22Rv1 (cell line): ENCODE results near the gene ZCCHC2.

Experiments
- H3K27ac ChIP-seq: fragments of 450-650 bp; 2 replicates; pipeline ENCODE4 v1.5.1; 2017
- CTCF ChIP-seq: fragments of 450-650 bp; IDR thresholded peaks from 2 replicates; pipeline ENCODE4 v1.5.1; 2017; ENCODE audit warnings: mild to moderate bottlenecking
- ZFX ChIP-seq: fragments of 450-650 bp; IDR thresholded peaks from 2 replicates; pipeline ENCODE4 v1.6.1; 2017; ENCODE audit warnings: antibody characterized with exemption, borderline replicate concordance

ZCCHC2 gene

GRCh38 chr18:62538881-62539280, 16.1 kb downstream of the ZCCHC2 start:
- TF ChIP-seq CTCF (no peak), ZFX (no peak)
- H3K27ac ChIP-seq: no peak overlapping the region

GRCh38 chr18:62539284-62540165, 16.7 kb downstream of the ZCCHC2 start:
- TF ChIP-seq CTCF (no peak), ZFX (no peak)
- no peak overlapping the region for H3K27ac ChIP-seq

GRCh38 chr18:62543021-62543420, 20.2 kb downstream of the ZCCHC2 start:
- H3K27ac ChIP-seq: no peak overlapping the region
- TF ChIP-seq CTCF (no peak), ZFX (no peak)

GRCh38 chr18:62545098-62545497, 22.3 kb downstream of the ZCCHC2 start:
- H3K27ac ChIP-seq: no peak overlapping the region
- TF ChIP-seq CTCF (no peak), ZFX (no peak)

GRCh38 chr18:62549755-62550154, 26.9 kb downstream of the ZCCHC2 start:
- H3K27ac ChIP-seq: no peak overlapping the region
- TF ChIP-seq ZFX (no peak), CTCF (no peak)

GRCh38 chr18:62550746-62551145, 27.9 kb downstream of the ZCCHC2 start:
- TF ChIP-seq ZFX (no peak), CTCF (no peak)

GRCh38 chr18:62551972-62552513, 29.2 kb downstream of the ZCCHC2 start:
- no peak for TF ChIP-seq CTCF
- no peak for TF ChIP-seq ZFX
- H3K27ac ChIP-seq: no peak overlapping the region

More at GRCh38 chr18:62550746-62551145, 27.9 kb downstream of the ZCCHC2 start:
- H3K27ac ChIP-seq: no peak overlapping the region
